Endothelial cell of umbilical vein (primary cell): Measurements from ENCODE around the gene SCN4A. TPM values are rescaled to one million over a fixed set of nuclear protein-coding genes. Genes with fewer than 3 reads are reported as not detected.

Experiments
- BruUV-seq: library from RNA; stranded (reverse); fragments of 400-500 nt; replicated peaks from 2 replicates; lab custom pipeline; 2021; lab: Mats Ljungman, UMichigan
- CTCF ChIA-PET: fragments of 300-600, 350-600 bp; sonication (Branson Sonifier 250); formaldehyde crosslinking; loops from one replicate; lab custom pipeline; 2021; ENCODE audit warnings: antibody characterized with exemption, inconsistent platforms; lab: Charles Lee
- POLR2A ChIA-PET: fragments of 300-600, 350-600 bp; sonication (Branson Sonifier 250); formaldehyde crosslinking; loops from one replicate; lab custom pipeline; 2021; ENCODE audit warnings: antibody characterized with exemption, inconsistent platforms; lab: Charles Lee
- DNase-seq: peaks from one replicate; pipeline ENCODE4 v3.0.0-alpha.2; 2011; ENCODE audit warnings: low read depth, low spot score
- FAIRE-seq: peaks from 2 replicates; lab custom pipeline; 2011; peaks lifted over from hg19 to GRCh38; lab: Jason Lieb, UNC
- H2AFZ ChIP-seq: 2 replicates; pipeline ENCODE4 v1.6.0; 2012; ENCODE audit warnings: low read depth, low read length, control low read depth, inconsistent platforms
- H3K27ac ChIP-seq: 2 replicates; pipeline ENCODE4 v1.5.1; 2011; ENCODE audit warnings: low read depth, mild to moderate bottlenecking, control low read depth, low read length, moderate library complexity; ENCODE audit not compliant: insufficient read depth
- H3K27me3 ChIP-seq, 2 experiments: 2 replicates each; pipeline versions ENCODE4 v1.6.0 to v1.6.1; 2011; ENCODE audit warnings: low read length in 2 of 2, mixed read lengths in 1 of 2; ENCODE audit not compliant: control insufficient read depth in 2 of 2, insufficient read depth in 2 of 2
- H3K36me3 ChIP-seq, 2 experiments: 2 replicates in 1 of 2; 3 replicates in 1 of 2; pipeline ENCODE4 v1.5.1; 2011; ENCODE audit warnings: low read length in 2 of 2, mild to moderate bottlenecking in 1 of 2, moderate library complexity in 1 of 2; ENCODE audit not compliant: control insufficient read depth in 2 of 2, insufficient read depth in 2 of 2; ENCODE audit errors: extremely low read depth in 1 of 2
- H3K4me1 ChIP-seq: 3 replicates; pipeline ENCODE4 v1.5.1; 2011; ENCODE audit warnings: mild to moderate bottlenecking, low read length; ENCODE audit not compliant: control insufficient read depth, insufficient read depth; ENCODE audit errors: extremely low read depth
- H3K4me2 ChIP-seq: 2 replicates; pipeline ENCODE4 v1.6.1; 2011; ENCODE audit warnings: low read length, control low read depth, mixed read lengths; ENCODE audit not compliant: insufficient read depth
- H3K4me3 ChIP-seq, 3 experiments: fragments of 200-600 bp in 1 of 3; sonication (generic), shearing (Covaris generic) in 1 of 3; replicated peaks in 1 of 3; 2 replicates each; pipeline ENCODE4 v1.5.1; 2011 to 2016; ENCODE audit warnings: control low read depth in 3 of 3, low read length in 3 of 3, mild to moderate bottlenecking in 2 of 3, inconsistent platforms in 1 of 3, low read depth in 1 of 3, moderate library complexity in 1 of 3; ENCODE audit not compliant: insufficient read depth in 1 of 3
- H3K79me2 ChIP-seq: 2 replicates; pipeline ENCODE4 v1.6.0; 2012; ENCODE audit warnings: low read length, inconsistent platforms; ENCODE audit not compliant: control insufficient read depth, insufficient read depth
- H3K9ac ChIP-seq: replicated peaks from 2 replicates; pipeline ENCODE3; 2011; ENCODE audit warnings: low read length, control low read depth; ENCODE audit not compliant: insufficient read depth; ENCODE audit errors: extremely low read depth
- H3K9me1 ChIP-seq: replicated peaks from 3 replicates; pipeline ENCODE4 v1.6.0; 2011; ENCODE audit warnings: mild to moderate bottlenecking, low read length; ENCODE audit not compliant: control insufficient read depth, insufficient read depth; ENCODE audit errors: extremely low read depth
- H3K9me3 ChIP-seq: replicated peaks from 2 replicates; pipeline ENCODE4 v1.5.1; 2012; ENCODE audit warnings: low read length, inconsistent platforms; ENCODE audit not compliant: control insufficient read depth, insufficient read depth
- H4K20me1 ChIP-seq: replicated peaks from 2 replicates; pipeline ENCODE3; 2011; ENCODE audit warnings: mild to moderate bottlenecking, low read length; ENCODE audit not compliant: control insufficient read depth, insufficient read depth; ENCODE audit errors: extremely low read depth
- JUN ChIP-seq: IDR thresholded peaks from 2 replicates; pipeline ENCODE4 v1.6.1; 2011; ENCODE audit warnings: borderline replicate concordance, low read depth; ENCODE audit not compliant: insufficient read length, insufficient read depth
- POLR2A ChIP-seq: IDR thresholded peaks from 2 replicates; pipeline ENCODE4 v1.6.1; 2012; ENCODE audit warnings: low read depth, mild to moderate bottlenecking, control low read depth, low read length
- POLR2AphosphoS5 ChIP-seq: IDR thresholded peaks from 2 replicates; pipeline ENCODE4 v1.6.1; 2012; ENCODE audit warnings: low read depth, mild to moderate bottlenecking, control low read depth, low read length, moderate library complexity; ENCODE audit not compliant: insufficient read depth
- dilution Hi-C: fragments of 300-500 bp; cut with MboI; formaldehyde crosslinking; loops from one replicate; pipeline ENCODE4 v1.15.0; 2019; ENCODE audit warnings: low sequenced_read_pairs; ENCODE audit not compliant: extremely low pct_ligation_motif_present
- intact Hi-C: fragments of 100-400 bp; cut with micrococcal nuclease; formaldehyde crosslinking; loops from one replicate; pipeline ENCODE4 v1.10.0; 2022
- polyA plus RNA-seq, 4 experiments: library from polyadenylated mRNA; depleted of rRNA in 3 of 4; stranded (reverse) in 3 of 4; unstranded in 1 of 4; fragments of >200 nt; gene quantifications; 2 replicates each; pipeline versions ENCODE4 v1.2.1 to v1.2.3, GENCODE V29; 2011 to 2012; ENCODE audit warnings: missing spikeins in 1 of 4
- total RNA-seq: library from RNA; stranded (reverse); gene quantifications from 2 replicates; pipeline ENCODE4 v1.2.3, GENCODE V29; 2021

SCN4A gene
- total and polyA plus RNA-seq, 2 donors (not counting 3 experiments of a cell fraction or from before 2014, with no cell fraction given): 0.01 to 0.40 TPM

DNA sequence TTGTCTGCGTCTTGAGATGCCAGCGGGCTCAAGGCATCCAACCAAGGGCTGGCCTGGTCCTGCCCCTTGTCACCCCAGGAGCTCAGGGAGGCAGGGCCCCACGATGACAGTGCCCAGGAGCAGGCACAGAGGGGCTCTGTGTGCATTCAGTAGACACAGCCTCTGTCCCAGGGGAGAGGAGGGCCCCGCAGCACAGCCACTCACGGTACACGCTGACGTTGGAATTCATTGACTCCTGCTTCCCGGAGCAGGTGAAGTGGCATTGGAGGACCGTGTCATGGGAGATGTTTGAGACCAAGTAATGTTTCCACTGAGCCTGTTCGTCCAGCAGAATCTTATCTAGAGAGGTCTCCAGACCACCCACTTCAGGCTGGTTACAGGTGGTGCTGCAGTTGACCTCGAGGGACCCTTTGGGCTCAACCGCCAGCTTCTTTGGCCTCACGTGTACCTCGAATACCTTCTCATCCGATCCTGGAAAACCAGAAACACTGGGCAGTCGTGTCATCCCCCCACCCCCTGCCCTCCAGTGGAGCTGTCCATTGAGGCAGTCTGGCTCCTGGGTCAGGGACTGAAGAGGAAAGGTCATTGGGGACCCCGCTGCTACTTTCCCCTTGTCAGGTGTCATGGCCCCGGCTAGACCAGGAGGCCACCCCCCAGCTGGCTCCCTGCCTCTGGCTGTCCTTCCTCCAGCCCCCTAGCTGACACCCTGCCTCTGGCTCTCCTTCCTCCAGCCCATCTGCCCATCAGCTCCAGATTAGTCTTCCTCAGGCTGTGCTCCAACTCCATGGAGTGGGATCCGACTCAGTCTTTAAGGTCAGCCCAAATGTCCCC, 32.4 kb upstream of the SCN4A start:
- peak overlapping the region; percentile 91 for H3K27ac ChIP-seq
- ChIA-PET POLR2A (interaction anchor here (0.6 to 3.1 kb wide), 3 partner anchors 12 to 21 kb away, joined by 3 to 32 read pairs (median 3); partner anchors contain the start of gene ICAM2), CTCF (interaction anchor here (0.7 to 6.8 kb wide), 8 partner anchors 14 to 128 kb away, joined by 3 to 140 read pairs (median 10); partner anchors contain the start of gene ICAM2)
- FAIRE-seq: peak; percentile 21
- BruUV-seq: no TSS peak
- peak overlapping the region; percentile 91 for H3K4me2 ChIP-seq
- no peaks in the 10 kb centered on the region for H4K20me1 ChIP-seq
- no peaks in the 10 kb centered on the region for H3K9me3 ChIP-seq
- intact Hi-C loops: no loop called here
- peaks cover 51% of the 10 kb centered on the region for H3K79me2 ChIP-seq
- no peak for TF ChIP-seq POLR2AphosphoS5
- TF ChIP-seq POLR2A: peak; percentile 51
- no peaks in the 10 kb centered on the region for H3K9me1 ChIP-seq
- peaks cover 26 to 29% of the 10 kb centered on the region in 2 experiments for H3K36me3 ChIP-seq
- DNase-seq: no peak
- peaks cover 79% of the 10 kb centered on the region for H3K4me1 ChIP-seq
- dilution Hi-C loops: no loop called here
- no peak overlapping the region for H2AFZ ChIP-seq
- H3K4me3 ChIP-seq: peak overlapping the region; percentile 66 to 87 (median 73)
- peak overlapping the region; percentile 91 for H3K9ac ChIP-seq
- no peaks in the 10 kb centered on the region for H3K27me3 ChIP-seq

DNA sequence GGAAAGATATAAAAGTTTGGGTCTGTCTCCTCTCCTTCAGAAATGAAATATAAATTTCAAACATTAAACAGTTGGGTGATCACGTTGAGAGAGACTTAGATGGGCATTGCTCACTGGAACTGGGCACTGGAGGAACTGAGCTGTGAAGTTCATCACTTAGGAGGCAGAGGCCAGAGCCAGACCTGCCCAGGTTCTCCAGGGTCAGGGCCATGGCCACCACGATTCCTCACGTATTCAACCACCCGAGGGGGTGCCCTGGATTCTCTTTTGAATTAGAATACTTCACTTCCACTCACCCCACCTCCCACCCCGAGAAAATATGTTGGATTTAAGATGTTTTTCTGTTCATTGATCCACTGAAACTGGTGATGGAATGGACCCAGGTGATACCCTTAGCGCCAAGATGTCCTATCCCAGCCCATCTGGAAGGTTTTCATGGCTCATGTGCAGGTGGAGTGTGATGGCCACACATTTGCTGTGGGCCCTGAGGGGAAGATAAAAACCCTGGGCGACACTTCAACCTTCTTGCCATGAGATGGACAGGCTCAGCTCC, 31.6 kb upstream of the SCN4A start:
- POLR2A ChIA-PET: interaction anchor here (3.1 kb wide), 1 partner anchor 13 kb away, joined by 32 read pairs; no protein-coding TSS in a partner anchor
- no peaks in the 10 kb centered on the region for H3K9me1 ChIP-seq
- CTCF ChIA-PET: interaction anchor here (0.7 to 6.8 kb wide), 4 partner anchors 15 to 129 kb away, joined by 4 to 140 read pairs (median 54); partner anchors contain the start of gene ICAM2
- peak overlapping the region; percentile 91 for H3K27ac ChIP-seq
- no peaks in the 10 kb centered on the region for H3K27me3 ChIP-seq
- H4K20me1 ChIP-seq: no peaks in the 10 kb centered on the region
- DNase-seq: no peak
- H3K9me3 ChIP-seq: no peaks in the 10 kb centered on the region
- dilution Hi-C loops: no loop called here
- no peak for FAIRE-seq
- peaks cover 26 to 29% of the 10 kb centered on the region in 2 experiments for H3K36me3 ChIP-seq
- no peak overlapping the region for H3K9ac ChIP-seq
- H3K4me1 ChIP-seq: peaks cover 70% of the 10 kb centered on the region
- no peak for TF ChIP-seq JUN
- TF ChIP-seq POLR2A: peak; percentile 29
- intact Hi-C loops: no loop called here
- peak overlapping the region in 2 of 3 experiments; percentile 66 to 87 for H3K4me3 ChIP-seq
- BruUV-seq: no TSS peak
- H3K4me2 ChIP-seq: peak overlapping the region; percentile 91
- peaks cover 51% of the 10 kb centered on the region for H3K79me2 ChIP-seq
- no peak overlapping the region for H2AFZ ChIP-seq
